GM21526 (cell line): Measurements from ENCODE around the gene PLIN1.

ENCODE experiments used
- ATAC-seq: cut with Tn5 transposase; IDR thresholded peaks from one replicate; pipeline ENCODE4 v1.9.1; 2021; ENCODE audit warnings: moderate library complexity; ENCODE audit not compliant: unreplicated experiment, low FRiP score

PLIN1 gene

DNA sequence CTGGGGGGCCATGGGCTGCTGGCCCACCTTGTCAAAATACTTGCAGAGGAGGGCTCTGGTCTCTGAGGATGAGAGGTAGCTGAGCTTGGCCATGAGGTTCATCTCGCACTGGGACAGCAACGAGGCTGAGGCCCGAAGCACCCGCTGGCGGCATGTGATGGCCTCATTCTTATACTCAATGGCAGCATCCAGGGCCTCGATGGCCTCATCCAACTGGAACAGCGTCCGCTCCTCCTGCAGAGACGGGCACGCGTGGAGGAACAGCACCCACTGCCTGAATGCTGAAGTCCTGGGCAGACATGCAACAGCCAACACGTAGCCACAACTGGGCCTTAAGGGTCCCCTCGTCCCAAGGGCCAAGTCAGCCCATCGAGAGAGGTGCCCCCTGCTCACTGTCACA is 48.9 kb downstream of the PLIN1 start:
- no peak for ATAC-seq

- no peak for ATAC-seq
Observed at GRCh38 chr15:89629829-89630228, 49.3 kb downstream of the PLIN1 start.

GRCh38 chr15:89628806-89629715 is 50.1 kb downstream of the PLIN1 start:
- ATAC-seq: no peak

GRCh38 chr15:89628301-89628700 is 50.9 kb downstream of the PLIN1 start:
- no peak for ATAC-seq

- no peak for ATAC-seq
Observed at GRCh38 chr15:89627256-89627970, 51.8 kb downstream of the PLIN1 start.

DNA sequence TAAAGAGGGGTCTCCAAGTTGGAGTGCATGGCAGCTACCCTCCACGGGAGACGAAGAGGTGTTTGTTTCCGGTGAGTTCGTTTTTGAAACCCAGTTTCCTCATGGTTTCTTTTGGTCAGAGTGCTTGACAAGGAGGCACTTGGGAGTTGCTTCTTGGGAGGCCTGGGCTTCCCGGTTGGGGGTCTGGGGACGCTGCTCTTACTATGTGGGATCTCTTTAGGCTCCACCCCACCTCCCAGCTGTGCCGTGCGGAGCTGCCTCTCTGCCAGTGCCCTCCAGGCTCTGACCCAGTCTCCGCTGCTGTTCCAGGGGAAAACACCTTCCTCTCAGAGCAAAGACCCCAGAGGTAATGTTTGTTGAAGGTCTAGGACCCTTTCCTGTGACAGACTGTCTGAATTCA is 53.5 kb downstream of the PLIN1 start:
- ATAC-seq: no peak

- no peak for ATAC-seq
Observed at GRCh38 chr15:89623165-89623564, 56.0 kb downstream of the PLIN1 start.

- no peak for ATAC-seq
Observed at GRCh38 chr15:89621547-89621946, 57.6 kb downstream of the PLIN1 start.

DNA sequence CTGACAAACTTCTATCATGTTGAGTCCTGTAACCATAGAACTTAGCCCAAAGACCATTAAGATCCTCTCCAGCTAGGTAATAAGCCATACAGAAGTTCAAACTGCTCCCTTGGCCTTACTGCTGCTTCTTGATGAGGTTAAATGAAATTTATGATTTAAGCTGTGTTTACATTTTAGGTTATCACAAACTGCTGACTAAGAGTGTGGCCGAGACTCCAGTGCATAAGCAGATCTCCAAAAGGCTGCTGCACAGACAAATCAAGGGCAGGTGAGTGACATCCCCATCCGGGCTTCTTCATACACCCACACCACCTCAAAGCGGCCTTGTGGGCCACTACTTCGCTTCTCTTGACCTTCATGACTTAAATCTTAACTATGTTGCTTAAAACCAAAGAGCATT is 62.9 kb downstream of the PLIN1 start:
- ATAC-seq: no peak

DNA sequence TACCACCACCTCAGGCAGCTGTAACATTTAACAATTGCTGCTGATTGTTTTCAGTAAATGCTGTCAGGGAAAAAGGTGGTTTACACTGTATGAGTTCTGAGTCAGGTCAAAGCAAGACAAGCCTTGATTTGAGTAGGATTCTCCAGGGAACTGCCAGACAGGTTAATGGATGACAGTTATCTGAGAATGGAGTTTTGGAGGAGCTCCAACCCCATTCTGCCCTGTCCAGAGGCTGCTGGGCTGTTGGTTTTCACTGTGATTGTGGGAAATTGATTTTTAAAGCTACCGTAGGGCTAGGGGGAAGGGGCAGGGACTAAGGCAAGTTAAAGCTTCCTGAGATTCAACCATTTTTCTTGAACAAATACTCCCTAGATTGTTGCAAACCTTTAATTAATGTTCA is 64.0 kb downstream of the PLIN1 start:
- no peak for ATAC-seq
